Right lobe of liver (tissue), 6 donors: ENCODE results near the gene PCDHGC4. TPM values are rescaled to one million over a fixed set of nuclear protein-coding genes. Genes with fewer than 3 reads are reported as not detected.

ENCODE experiments used
- ATAC-seq, 4 donors: fragments of 200-7000 bp; cut with Tn5 transposase; one replicate each; pipeline ENCODE4 v1.9.1; 2020; ENCODE audit warnings: mild to moderate bottlenecking in 4 of 4, moderate library complexity in 4 of 4
- DNase-seq, 3 donors: peaks; one replicate each; pipeline ENCODE4 v3.0.0-alpha.2; 2020
- H3K27ac ChIP-seq, 3 donors: fragments of 200-600 bp; one replicate each; pipeline ENCODE4 v1.8.0; 2022
- H3K27me3 ChIP-seq, 2 donors: fragments of 200-600 bp; one replicate each; pipeline ENCODE4 v1.8.0; 2022
- H3K36me3 ChIP-seq, 4 donors: fragments of 200-600 bp; sonication (generic) in 1 of 4; one replicate each; pipeline versions ENCODE4 v1.5.1 to v1.8.0; 2017 to 2022; ENCODE audit warnings: control low read depth in 1 of 4
- H3K4me1 ChIP-seq, 4 donors: fragments of 200-600 bp; sonication (generic) in 1 of 4; one replicate each; pipeline versions ENCODE4 v1.5.1 to v1.8.0; 2017 to 2022; ENCODE audit warnings: control low read depth in 1 of 4
- H3K4me3 ChIP-seq, 3 donors: fragments of 200-600 bp; one replicate each; pipeline ENCODE4 v1.8.0; 2022
- H3K9me3 ChIP-seq, 4 donors: fragments of 200-600 bp; sonication (generic) in 1 of 4; one replicate each; pipeline versions ENCODE4 v1.5.1 to v1.8.0; 2017 to 2022; ENCODE audit warnings: control low read depth in 1 of 4
- POLR2A ChIP-seq: fragments of 450-650 bp; IDR thresholded peaks from one replicate; pipeline ENCODE4 v1.6.1; 2017; ENCODE audit warnings: antibody characterized with exemption, mild to moderate bottlenecking
- WGBS: methylation state at CpG from one replicate; pipeline ENCODE4 v1.1.6; 2018; ENCODE audit warnings: low coverage, low lambda C conversion rate; ENCODE audit not compliant: insufficient coverage; ENCODE audit errors: missing lambda C conversion rate; 5-methylcytosine and 5-hydroxymethylcytosine counted together
- intact Hi-C, 2 donors: fragments of 100-400 bp; cut with DNase I; formaldehyde crosslinking; loops; one replicate each; pipeline versions ENCODE4 v1.11.2 to v1.14.1; 2022
- total RNA-seq, 6 experiments: library from RNA; depleted of rRNA in 2 of 6; stranded (reverse); fragments of >200 nt in 2 of 6; fragmentation: NEBNext Ultra II Directional in 3 of 6; extraction: Animal tissue kit (Norgen Biotek cat#: 25700) in 3 of 6; gene quantifications; one replicate each; pipeline versions ENCODE4 v1.1.0 to v1.2.4, GENCODE V29; 2016 to 2023
- TF ChIP-seq, protein P1 (sequence below), 4 donors: fragments of 200-600 bp in 3 of 4; fragments of 450-650 bp in 1 of 4; IDR thresholded peaks; one replicate each; pipeline versions ENCODE4 v1.5.1 to v1.8.0; 2016 to 2022; ENCODE audit warnings: antibody characterized with exemption in 4 of 4, mild to moderate bottlenecking in 2 of 4
- donor health status: DM: no; HTN: yes; CAD: no.
- donor health status: DM: no; HTN: no; CAD: no.
- donor health status: DM: no; HTN: no; CAD: no.
- donor health status: DM: no; HTN: yes; CAD: no.
- donor health status: DM: no; HTN: yes; CAD: no.

PCDHGC4 gene
- total RNA-seq, 6 experiments from 2014 or later = 0.20 to 10.7 (median 0.34) TPM

DNA sequence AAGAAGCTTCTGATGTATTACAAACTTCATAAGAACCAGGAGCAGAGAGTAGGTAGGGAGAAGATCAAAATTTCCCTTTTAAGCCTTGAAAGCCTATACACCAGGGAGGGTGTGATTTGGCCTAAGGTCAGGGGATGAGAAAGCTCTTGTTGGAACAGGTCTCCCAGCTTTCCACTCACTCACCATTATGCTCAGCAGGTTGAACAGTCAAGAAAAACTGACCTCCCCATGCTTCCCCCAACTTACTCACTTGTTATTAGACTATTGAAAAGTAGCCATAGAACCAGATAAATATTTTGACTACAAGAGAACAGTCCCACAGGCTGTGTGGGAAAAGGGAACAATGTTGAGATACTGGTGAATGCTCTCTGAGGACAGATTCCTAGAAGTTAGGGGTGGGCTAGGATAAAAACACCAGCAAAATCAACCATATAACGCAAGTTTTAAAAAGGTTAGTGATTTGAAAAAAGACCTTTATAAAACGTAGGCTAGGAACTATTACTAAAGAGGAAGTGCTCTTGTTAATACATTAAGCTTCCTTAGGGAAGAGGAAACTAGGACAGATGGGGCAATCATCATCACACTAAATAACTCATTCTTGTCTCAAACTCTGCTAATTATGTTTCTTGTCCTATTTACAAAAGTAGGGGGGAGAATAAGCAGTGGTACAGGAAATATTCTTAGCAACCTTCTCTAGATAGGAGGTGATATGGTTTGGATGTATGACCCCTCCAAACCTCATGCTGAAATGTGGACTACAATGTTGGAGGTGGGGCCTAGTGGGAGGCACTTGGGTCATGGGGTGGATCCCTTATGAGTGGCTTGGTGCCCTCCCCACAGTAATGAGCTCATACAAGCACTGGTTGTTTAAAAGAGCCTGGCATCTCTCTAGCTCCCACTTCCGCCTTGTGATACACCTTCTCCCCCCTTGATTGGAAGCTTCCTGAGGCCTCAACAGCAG is 35.1 kb downstream of the PCDHGC4 start:
- intact Hi-C loops = loop anchor here in 1 of 2 donors (10.0 kb wide), 1 partner anchor 45 kb away; the partner anchor contains the start of gene PCDHGC3
- Histone ChIP-seq H3K36me3 (peaks cover 0 to 65% (median 20%) of the 10 kb centered on the region in 4 donors), H3K4me1 (peaks cover 0 to 12% (median under 1%) of the 10 kb centered on the region in 4 donors), H3K27ac (peak overlapping the region in 1 of 3 donors; percentile 49), H3K27me3 (no peaks in the 10 kb centered on the region), H3K4me3 (no peak overlapping the region), H3K9me3 (no peaks in the 10 kb centered on the region)
- TF ChIP-seq POLR2A = no peak
- TF ChIP-seq, protein P1, sequence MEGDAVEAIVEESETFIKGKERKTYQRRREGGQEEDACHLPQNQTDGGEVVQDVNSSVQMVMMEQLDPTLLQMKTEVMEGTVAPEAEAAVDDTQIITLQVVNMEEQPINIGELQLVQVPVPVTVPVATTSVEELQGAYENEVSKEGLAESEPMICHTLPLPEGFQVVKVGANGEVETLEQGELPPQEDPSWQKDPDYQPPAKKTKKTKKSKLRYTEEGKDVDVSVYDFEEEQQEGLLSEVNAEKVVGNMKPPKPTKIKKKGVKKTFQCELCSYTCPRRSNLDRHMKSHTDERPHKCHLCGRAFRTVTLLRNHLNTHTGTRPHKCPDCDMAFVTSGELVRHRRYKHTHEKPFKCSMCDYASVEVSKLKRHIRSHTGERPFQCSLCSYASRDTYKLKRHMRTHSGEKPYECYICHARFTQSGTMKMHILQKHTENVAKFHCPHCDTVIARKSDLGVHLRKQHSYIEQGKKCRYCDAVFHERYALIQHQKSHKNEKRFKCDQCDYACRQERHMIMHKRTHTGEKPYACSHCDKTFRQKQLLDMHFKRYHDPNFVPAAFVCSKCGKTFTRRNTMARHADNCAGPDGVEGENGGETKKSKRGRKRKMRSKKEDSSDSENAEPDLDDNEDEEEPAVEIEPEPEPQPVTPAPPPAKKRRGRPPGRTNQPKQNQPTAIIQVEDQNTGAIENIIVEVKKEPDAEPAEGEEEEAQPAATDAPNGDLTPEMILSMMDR (IDR thresholded peaks at IDR 0.05) = no peak
- WGBS = 53% methylated on average over 2 of the region's 3 CpGs
- ATAC-seq = no peak
- DNase-seq = no peak

DNA sequence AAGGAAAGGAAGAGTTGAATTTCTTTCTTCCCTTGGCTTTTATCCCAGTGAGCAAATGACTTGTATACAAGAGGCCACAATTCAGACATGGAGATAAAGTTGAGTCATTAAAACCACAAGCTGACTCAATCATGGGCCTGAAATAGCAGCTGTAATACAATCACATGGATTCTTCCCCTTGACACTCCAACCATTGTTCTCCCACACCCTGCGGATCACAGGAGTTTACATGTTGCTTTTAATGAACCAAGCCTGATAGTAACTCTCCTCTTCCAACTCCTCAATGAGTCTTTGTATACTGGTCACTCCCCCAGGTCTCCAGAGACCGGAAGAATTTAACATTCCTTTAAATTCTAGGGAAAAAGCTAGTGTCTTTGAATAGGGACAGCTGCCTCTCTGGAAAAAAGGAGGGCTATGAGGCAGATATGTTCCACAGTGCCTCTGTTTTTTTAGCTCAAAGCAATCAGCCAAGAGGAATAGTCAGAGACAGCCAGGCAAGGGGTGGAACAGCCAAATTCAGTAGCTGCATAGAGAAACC is 36.5 kb downstream of the PCDHGC4 start:
- 62% methylated on average over 2 of the region's 2 CpGs for WGBS
- Histone ChIP-seq H3K4me1 (peaks cover 0 to 27% (median 9%) of the 10 kb centered on the region in 4 donors), H3K27ac (peak overlapping the region in 2 of 3 donors; percentile 10 to 49), H3K36me3 (peaks cover 0 to 64% (median 18%) of the 10 kb centered on the region in 4 donors), H3K9me3 (no peaks in the 10 kb centered on the region), H3K27me3 (no peaks in the 10 kb centered on the region), H3K4me3 (no peak overlapping the region)
- DNase-seq (no peak), ATAC-seq (peak in 1 of 4 donors; percentile 47)
- intact Hi-C loops = loop anchor here in 1 of 2 donors (10.0 kb wide), 1 partner anchor 47 kb away; the partner anchor contains the start of gene PCDHGC3
- TF ChIP-seq POLR2A = no peak
- TF ChIP-seq, protein P1 (IDR thresholded peaks at IDR 0.05) = no peak

DNA sequence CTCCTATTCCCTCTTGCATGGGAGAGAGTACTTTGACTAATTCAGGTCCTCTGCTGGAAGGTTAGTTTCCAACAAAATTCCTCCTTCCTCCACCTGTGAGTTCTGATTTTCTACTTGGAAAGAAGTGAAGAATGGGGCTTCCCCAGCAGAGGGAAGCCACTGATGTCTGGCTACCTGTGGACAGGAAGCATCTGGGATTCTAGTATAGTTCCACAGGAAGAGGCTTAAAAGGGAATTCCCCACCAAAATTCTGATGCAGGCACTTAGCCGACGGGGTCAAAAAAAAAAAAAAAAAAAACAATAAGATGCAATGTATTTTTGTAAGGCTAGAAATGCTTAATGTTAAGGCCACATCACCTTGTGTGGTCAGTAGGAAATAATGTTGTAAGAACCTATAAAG is 37.5 kb downstream of the PCDHGC4 start:
- no peak overlapping the region for H3K4me3 ChIP-seq
- DNase-seq (no peak), ATAC-seq (no peak)
- peaks cover 0 to 64% (median 16%) of the 10 kb centered on the region in 4 donors for H3K36me3 ChIP-seq
- H3K9me3 ChIP-seq = no peaks in the 10 kb centered on the region
- intact Hi-C loops = loop anchor here in 1 of 2 donors (10.0 kb wide), 1 partner anchor 48 kb away; the partner anchor contains the start of gene PCDHGC3
- TF ChIP-seq POLR2A = no peak
- TF ChIP-seq, protein P1 (IDR thresholded peaks at IDR 0.05) = no peak
- 28% methylated on average over 2 of the region's 2 CpGs for WGBS
- peaks cover 0 to 28% (median 10%) of the 10 kb centered on the region in 4 donors for H3K4me1 ChIP-seq
- H3K27ac ChIP-seq = no peak overlapping the region
- no peaks in the 10 kb centered on the region for H3K27me3 ChIP-seq

DNA sequence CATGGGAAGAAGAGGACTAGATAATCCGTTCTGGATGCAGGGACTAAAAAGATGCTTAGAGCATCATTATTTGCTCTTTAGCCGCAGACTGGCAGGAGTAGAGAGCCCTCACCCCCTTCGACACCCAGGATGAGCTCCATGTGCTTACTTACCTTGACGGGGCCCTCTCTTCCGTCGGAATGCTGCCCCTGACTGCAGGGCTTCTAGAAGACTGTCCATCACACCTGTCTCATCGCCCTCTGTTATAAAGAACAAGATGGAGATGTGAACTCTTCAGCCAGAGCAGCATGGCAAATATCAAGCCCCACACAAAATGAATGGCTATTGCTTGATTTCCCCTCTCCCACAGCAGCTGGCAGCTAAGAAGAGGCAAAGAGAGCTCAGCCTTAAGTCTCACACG is 39.2 kb downstream of the PCDHGC4 start:
- no peak overlapping the region for H3K4me3 ChIP-seq
- H3K9me3 ChIP-seq = no peaks in the 10 kb centered on the region
- H3K27me3 ChIP-seq = no peaks in the 10 kb centered on the region
- ATAC-seq (no peak), DNase-seq (peak in 1 of 3 donors; percentile 31)
- intact Hi-C loops = loop anchor here in 1 of 2 donors (10.0 kb wide), 1 partner anchor 49 kb away; the partner anchor contains the start of gene PCDHGC3
- 81% methylated on average over 4 of the region's 8 CpGs for WGBS
- TF ChIP-seq POLR2A = no peak
- TF ChIP-seq, protein P1 (IDR thresholded peaks at IDR 0.05) = no peak
- H3K36me3 ChIP-seq = peaks cover 0 to 60% (median 15%) of the 10 kb centered on the region in 4 donors
- no peak overlapping the region for H3K27ac ChIP-seq
- H3K4me1 ChIP-seq = peaks cover 0 to 38% (median 14%) of the 10 kb centered on the region in 4 donors
